GM19238 (cell line): ENCODE measurements around the gene NEURL3.

Experiments used
- DNase-seq: peaks from one replicate; pipeline ENCODE4 v3.0.0; 2011; ENCODE audit warnings: low spot score; ENCODE audit not compliant: insufficient read length

The NEURL3 gene

DNA sequence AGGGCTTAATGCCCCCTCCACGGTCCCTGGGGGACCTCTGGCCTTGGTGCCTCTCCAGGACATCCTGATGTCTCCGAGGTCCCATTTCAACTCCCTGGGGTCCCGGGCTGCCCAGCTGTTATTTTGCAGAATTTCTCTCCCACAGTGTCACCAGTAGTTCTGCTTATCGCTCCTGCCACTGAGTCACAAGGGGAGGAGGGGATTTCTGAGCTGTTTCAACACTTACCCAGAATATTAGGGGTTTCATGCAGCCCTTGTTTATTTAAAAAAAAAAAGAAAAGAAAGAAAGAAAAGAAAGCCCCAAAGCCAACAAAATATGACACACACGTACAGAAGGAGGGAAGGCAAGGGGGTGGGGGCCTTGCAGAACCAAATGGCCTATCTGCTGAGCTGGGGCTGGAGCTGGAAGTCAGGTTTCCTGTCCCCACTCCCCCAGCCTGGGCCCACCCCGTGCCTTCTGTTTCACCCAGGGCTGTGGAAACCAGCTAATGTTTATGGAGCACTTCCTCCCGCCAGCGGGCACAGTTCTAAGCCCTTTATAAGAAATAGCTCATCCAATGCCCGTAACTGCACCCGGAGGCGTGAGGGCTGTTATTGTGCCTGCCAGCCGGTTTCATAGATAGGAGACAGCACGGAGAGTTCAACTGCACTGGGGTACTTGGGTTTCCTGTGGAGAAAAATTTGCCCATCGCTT, 23.0 kb upstream of the NEURL3 start:
- no peak for DNase-seq

DNA sequence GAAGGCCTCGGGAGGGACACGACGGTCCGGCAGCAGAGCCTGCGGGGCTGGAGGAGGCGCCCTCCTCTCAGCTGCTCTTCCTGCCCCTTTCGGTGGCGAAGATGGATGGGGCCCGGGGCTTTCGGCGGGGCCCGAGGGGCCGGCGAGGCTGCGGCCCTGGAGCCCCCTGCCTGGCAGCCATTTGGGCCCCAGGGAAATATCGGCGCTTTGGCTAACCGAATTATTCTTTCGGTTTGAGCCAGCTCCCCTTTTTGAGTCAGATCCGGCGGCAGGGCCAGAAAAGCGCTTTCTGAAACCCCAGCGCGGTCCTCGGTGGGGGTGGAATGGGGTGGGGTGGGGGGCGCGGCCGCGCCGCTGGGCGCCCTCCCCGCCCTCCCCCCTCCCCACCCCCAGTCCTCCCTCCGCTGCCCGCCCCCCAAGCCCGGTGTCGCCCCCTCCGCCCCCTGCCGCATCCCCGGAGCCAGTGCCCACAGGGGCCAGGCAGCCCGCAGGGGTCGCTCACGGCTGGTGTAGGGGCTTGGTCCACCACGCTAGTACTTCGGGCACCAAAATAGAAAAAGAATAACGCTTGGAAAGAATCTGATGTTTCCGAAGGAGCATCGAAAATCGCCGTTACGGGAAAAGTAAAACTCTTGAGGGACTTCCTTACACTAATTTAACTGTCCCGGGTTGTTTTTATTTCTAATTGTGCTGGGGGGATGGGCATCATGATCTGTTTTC, 22.3 kb upstream of the NEURL3 start:
- peak; percentile 71 for DNase-seq

DNA sequence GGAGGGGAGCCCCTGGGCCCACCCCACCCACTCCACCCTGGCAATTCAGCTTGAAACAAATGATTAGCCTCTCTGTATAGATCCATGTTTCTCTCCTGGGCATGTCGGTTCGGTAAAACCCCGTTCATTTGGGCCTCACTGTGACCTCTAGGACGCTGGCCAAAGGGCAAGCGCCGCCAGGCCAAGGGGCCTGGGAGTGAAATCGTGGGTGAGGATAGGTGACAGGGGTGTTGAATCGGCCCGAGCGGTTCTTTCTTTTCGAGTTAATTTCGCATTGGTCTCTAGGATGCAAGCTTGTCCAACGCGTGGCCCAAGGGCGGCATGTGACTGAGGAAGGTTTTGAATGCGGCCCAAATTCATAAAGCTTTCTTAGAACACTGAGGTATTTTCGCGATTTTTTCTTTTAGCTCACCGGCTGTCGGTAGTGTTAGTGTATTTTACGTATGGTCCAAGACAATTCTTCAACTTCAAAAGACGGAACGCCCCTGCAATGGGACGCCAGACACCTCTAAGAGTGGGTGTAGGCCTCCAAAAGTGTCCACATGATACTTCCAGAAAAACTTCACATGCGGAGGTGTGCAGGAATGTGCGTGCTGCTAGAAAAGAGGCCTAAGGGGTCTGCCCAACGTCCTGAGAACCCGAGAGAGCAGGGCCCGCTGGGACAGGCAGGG, 21.6 kb upstream of the NEURL3 start:
- DNase-seq: no peak

DNA sequence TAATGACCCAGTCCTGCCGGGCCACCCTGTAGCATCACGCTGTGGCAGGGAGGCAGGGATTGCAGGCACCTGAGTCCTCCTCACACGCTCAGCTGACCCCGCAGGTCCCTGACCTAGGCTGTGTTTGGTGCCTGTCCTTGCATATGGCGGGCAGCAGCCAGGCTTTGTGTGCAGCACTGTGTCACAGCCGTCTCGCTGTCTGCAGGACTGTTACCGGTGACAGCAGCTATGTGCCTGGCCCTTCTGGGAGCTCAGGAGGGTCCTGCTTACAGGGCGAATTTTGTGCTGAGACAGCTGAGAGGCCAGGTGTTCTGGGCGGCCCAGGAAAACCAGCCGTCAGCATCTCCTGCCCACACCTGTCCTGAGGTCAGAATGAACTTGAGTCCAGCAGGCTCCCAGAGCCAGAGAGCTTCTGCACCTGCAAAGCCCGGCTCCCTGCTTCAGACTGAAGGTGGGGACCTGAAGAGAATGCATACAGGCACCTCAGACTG, 21.0 kb upstream of the NEURL3 start:
- no peak for DNase-seq

DNA sequence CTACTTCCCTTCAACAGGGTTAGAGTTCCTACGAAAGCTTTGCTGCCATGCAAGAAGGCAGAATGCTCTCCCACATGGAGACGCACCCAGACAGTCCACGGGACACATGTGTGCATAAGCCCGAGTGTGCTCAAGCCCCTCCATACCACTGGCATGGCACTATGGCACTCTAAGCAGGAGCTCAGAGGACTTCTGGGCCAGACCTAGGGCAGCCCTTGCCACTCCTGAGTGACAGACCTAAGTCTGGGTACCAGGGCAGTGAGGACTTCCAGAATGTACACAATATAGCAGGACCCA, 20.0 kb upstream of the NEURL3 start:
- no peak for DNase-seq

DNA sequence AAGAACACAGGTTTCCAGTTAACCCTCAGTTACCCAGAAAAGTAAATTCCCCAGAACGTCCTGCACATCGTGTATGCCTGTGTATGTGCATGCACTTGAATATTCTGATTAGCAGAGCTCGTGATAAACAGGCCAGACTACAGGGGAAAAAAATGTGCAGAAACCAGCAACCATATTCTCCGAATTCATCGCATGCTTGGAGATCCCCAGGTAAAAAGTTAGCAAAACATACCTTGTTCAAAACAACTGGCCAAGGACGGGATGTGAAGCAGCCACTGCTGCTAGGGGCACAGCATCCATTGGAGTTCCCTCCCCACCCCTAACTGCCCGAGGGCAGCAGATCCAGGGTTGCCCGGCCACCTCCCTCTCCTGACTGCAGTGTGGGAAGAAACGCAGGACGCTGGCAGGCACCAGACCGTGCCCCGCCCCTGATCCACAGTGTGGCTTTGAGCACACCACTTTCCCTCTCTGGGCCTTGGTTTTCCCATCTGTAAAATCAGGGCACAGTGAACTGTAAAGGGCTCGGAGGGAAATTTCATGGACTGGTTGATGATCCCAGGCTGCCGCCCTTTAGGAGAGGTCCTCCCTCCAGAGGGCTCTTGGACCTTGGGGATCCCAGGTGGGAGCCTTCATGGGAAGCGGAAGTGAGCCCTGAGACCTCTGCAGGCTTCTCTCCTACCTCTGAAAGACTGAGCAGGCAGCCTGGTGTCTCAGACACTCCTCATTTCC, 19.5 kb upstream of the NEURL3 start:
- DNase-seq: no peak

DNA sequence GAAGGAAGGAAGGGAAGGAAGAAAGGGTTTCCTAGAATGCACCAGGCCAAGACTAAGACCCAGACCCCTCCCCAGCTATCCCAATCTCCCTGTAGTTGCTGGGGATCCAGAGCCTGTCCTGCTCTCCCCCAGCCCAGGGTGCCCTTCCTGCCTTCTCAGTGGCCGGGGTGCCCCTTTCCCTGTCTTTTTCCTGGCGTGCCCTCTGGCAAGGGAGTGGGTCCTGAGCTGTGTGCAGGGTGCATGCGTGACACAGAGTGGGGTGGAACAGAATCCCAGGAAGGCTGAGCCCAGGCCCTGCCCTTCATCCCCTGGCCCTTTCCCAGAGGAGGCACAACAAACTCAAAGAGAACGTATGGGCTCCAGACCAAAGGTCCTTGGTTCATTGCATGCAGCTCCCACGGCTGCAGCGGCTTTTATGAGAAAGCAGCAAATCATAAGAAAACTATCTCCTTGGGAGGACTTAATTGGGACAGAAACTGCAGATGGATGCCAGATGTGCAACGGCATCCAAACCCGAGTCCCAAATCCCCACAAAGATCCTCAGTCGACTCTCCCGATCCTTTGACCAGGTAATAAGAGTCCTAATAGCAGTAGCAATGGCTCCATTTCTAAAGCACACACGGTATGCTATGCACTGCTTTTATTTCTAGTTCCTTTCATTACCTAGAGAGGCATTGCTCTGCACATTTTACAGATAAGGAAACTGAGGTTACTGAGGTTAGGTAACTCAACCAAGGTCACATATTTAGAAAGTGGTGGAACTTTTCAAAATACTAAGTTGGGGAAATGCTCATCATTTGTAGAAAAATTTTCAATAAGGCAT, 18.7 kb upstream of the NEURL3 start:
- DNase-seq: no peak

DNA sequence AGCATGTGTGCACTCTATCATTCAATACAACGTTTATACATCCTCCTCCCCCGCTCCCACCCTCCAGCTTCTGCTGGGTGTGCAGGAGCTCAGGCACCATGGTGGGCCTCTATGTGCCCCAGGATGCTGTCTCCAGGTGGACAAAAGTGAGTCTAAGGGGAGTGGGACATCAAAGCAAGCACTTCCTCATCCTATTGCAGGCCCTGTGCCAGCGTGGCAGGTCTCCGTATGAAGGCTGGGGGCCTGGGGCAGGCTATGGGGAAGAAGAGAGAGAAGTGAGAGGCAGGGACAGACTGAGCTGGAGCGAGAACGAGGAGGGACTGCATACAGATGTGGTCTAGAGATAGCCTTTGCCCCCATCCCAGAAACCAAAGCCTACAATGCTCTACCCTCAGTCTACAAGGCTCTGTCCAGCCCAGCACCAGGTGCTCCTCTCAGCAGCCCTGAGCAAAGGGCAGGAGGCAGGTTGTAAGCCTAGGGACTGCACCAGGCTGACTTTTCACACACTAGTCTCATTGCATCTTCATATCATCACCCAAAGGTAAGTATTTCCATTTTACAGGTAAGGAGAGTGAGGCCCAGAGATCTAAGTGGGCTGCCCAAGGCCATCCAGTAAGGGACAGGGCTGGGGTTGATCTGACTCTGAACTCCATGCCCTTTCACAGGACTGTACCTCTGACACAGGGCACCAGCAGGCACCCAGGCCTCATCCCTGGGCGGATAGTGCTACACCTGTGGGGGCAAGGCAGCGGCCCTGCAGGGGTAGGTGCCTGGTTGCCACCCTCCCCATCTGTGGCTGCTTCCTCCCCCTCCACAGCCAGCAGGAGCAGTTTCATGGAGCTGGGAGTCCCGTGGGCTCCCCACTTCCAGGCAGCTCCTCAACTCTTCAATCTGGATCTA, 17.4 kb upstream of the NEURL3 start:
- no peak for DNase-seq

DNA sequence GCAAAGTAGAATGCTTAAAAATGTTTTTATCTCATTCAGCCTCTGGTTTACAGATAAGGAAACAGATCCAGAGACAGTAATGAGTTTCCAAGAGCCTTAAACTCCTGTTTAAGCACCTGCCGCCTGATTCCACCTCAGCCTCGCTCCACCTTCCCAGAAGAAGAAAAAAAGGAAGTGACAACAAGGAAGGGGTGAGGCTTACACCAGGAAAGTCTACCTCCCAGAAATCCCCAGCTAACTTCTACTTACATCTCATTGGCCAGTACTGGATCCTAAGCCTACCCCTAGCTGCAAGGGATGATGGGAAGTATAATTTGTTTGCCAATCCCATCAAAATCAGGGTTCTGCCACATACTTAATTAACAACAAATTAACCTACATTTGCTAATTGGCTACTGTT, 16.1 kb upstream of the NEURL3 start:
- no peak for DNase-seq

DNA sequence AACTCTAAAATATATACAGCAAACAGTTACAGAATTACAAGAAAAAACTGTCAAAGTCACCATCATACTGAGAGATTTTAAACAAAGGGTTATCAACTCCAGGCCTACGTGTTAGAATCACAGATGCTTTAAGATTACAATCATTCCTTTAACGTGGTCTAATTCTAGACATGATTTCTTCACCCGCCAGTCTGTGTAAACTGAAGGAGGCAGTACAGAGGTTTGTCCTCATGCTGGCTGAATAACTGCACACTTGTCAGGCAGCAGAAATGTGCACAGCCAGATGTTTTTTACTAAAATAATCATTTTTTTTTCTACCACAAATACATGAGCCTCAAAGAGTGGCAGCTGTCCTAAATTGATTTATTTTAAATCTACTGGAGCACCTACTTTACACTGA, 15.5 kb upstream of the NEURL3 start:
- no peak for DNase-seq

DNA sequence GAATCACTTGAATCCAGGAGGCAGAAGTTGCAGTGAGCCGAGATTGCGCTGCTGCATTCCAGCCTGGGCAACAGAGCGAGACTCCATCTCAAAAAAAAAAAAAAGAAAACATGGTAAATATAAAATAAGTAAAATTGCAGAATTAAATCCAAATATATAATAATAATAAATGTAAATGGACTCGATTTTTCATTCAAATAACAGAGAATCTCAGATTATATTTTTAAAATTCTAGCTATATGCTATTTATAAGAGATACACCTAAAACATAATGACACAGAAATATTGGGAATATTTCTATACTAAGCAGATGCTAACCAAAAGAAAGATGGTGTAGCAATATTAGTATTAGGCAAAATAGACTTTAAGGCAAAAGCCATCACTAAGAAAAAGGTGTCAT, 15.1 kb upstream of the NEURL3 start:
- no peak for DNase-seq

DNA sequence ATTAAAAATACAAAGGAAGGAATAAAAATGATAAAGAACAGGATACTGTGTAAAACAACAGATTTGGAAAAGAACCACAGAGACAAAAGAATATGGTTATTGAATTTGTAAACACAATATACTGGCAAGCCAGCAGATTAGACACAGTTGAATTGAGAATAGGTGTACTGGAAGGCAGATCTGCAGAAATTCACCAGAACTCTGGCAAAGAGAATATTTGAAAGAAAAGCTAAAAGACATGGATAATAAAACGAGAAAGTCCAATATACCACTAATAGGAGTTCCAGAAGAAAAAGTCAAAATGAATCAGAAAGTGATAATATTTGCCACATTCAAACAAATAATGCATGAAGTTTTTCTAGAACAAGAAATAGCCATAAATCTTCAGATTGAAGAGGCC, 11.9 kb upstream of the NEURL3 start:
- DNase-seq: no peak

GRCh38 chr2:96514521-96514920, 9.4 kb upstream of the NEURL3 start:
- no peak for DNase-seq

DNA sequence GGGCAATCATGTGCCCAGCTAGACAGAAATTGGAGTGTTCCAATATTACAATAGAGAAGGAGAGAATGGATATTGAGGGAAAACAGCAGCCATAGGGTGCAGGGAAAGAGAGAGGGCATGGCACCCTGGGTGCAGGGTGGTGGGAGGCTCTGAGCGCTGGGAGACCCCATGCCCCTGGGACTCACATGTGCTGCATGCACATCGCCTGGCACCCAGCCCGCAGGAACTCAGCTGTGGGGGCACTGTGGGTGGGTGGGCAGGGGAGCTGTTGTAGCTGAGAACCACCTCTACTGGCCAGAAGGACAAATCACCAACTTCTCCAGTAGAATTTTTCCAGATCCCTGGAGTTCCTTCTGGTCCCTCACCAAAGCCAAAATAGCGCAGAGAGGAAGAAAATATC, 7.2 kb upstream of the NEURL3 start:
- DNase-seq: no peak

GRCh38 chr2:96511851-96512250, 6.7 kb upstream of the NEURL3 start:
- DNase-seq: no peak

DNA sequence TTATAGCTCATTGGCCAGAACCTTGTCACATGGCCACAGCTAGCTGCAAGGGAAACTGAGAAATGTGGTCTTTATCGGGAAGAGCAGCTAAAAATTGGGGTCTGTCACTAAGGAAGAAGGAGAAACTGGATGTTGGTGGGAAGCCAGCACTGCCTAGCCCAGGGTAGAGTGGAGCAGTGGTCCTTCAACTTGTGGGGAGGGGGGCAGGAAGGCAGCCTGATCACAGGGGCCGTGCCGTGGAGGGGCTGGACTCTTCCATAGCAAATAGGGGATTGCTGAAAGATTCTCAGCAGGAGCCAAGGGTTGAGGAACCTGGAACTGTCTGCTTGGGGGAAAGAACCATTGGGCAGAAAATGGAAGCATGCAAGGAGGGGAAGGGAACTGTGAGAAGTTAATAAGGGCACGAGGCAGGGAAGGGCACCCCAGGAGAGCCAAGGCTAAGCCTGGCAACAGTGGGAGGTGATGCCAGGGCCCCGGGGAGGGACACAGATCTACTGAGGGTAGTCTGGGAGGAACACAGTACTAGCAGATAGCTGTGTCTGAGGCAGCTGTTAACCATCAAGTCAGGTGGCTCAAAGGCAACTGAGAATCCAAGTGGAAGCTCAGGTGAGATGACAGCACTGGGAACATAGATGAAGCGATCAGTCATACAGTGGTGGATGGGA, 5.9 kb upstream of the NEURL3 start:
- DNase-seq: no peak

- no peak for DNase-seq
These were observed 4.7 kb upstream of the NEURL3 start for GRCh38 chr2:96509847-96510230.

DNA sequence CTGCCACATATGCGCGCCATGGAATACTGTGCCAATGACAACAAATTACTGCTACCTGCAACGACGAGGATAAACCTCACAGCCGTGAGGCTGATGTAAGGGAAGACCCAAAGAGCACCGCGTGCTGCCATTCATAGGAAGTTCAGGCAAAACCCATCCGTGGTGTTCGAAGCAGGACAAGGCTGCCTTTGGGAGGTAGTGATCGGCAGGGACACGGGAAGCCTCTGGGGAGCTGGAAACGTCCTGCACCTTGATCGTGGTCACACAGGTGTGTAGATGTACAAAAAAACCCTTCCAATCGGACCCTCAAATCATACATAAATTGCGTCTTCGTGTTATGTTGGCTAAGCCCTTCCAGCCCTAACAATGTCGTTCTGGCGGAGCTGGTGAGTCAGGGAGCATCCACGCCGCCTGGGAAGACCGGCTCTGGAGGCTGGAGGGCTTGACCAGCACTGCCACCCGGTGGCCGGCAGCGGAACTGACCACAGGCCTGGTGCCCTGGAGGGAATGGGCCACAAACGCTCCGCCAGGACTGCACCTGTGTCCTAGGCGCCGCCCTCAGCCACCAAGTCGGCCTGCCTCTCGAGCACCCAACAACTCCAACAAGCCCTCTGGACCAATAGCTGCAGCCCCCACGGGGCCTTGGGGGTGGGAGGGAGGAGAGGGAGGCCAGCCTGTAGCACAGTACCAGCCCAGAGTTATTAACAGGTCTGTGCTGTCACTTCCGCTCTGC, 4.1 kb upstream of the NEURL3 start:
- peak; percentile 63 for DNase-seq

DNA sequence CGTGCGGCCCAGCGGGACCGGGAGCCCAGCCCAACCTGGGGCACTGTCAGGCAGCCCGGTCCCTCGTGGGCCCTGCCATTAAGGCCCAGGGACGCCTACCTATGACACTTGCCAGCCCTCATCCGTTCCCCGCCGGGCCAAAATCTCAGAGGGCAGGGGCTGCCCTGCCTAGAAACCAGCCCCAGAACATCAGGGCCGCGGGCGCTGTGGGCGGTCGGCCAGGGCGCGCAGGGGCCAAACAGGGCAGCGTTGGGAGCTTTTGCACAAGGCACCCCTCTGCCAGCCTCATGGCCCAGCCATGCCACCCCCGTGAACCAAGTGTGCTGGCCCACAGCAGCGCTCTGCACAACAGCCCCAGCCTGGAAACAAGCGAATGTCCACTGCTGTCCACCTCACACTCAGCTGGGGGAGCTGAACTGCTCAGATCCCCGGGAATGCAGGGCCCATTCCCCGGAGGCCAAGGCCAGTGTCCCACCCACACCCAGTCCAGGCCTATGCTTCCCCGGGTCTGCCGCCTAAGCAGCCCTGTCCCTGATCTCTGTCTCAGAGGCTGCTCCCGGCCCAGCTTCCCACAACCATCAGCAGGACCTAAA, 3.5 kb upstream of the NEURL3 start:
- DNase-seq: no peak
